GM19395 (cell line): ENCODE results near the gene TMEM30B.
A peak's percentile ranks its signal among the peaks of the same experiment; 100 is the strongest.

ENCODE experiments used
- ATAC-seq: cut with Tn5 transposase; IDR thresholded peaks from one replicate; pipeline ENCODE4 v1.9.1; 2021; ENCODE audit warnings: mild to moderate bottlenecking, moderate library complexity; ENCODE audit not compliant: unreplicated experiment

The TMEM30B gene

DNA sequence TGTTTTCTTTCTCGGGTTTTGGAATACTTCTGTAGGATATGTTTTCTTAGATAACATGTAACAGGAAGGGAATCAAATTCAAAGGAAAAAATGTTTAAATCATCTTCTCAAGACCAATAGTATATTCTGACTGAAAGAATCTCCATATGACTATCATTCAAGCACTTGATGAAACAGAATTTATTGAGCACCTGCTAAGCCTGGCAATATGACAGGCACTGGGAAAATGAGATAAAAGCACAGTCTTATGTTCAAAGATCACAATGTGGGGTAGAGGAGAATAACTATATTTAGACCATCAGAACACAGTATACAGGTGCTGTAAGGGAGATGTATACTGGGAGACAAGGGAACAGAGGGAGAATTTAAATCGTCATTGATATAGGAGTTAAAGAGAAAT is 19.1 kb upstream of the TMEM30B start:
- no peak for ATAC-seq

DNA sequence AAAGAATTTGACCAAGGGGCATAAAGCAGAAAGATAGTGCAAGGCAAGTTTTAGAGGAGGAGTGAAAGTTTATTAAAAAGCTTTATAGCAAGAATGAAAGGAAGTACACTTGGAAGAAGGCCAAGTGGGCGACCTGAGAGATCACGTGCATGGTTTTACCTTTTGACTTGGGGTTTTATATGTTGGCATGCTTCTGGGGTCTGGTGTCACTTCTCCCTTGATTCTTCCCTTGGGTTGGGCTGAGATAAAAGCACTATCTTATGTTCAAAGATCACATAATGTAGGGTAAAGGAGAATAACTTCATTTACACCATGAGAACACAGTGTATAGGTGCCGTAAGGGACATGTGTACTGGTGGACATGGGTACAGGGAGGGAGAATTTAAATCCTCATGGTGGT is 17.7 kb upstream of the TMEM30B start:
- no peak for ATAC-seq

DNA sequence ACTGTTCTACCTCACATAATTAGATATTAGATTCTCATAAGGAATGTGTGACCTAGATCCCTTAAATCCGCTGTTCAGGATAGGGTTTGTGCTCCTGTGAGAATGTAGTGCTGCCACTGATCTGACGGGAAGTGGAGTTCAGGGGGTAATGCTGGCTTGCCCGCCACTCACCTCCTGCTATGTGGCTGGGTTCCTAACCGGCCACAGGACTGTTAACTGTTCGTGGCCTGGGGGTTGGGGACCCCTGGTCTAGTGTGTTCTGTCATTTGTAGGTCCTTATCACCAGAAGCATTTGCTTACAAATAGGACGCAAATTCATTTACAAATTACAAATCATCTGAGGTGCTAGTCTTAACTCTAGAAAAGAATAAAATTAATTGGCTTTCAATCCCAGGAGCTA is 16.4 kb upstream of the TMEM30B start:
- no peak for ATAC-seq

DNA sequence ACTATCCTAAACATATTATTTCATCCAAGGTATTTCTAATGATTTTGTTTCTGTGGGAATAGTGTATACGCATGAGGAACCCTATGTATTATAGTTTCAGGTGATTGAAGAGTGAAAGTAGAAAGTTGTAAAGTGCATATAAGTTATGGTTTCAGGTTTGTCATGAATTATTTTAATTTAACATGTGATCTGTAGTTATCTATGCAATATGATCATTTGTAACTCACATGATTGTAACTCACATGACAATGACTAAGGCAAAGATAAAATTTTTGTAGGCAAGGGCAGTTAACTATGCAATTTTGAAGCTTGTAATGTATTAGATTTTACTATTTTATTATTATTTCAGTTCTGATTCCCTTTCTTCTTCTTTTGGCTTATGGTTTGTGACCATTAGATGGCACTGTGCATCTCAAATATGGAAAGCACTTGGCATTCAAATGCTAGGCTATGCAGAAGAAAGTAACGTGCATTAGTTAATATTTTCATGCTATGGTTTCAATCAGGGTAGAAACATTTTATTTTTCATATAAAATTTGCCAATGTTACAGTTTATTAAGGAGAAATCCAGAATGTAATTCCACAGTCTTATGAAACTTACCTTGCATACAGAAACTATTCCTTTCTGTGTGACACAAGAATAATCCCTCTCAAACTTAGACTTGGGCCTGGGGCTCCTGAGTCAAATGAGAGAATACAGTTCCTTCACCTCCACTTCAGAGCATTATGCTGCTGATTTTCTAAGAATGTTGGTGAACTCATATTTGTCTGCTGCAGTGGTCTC is 15.8 kb upstream of the TMEM30B start:
- ATAC-seq = no peak

DNA sequence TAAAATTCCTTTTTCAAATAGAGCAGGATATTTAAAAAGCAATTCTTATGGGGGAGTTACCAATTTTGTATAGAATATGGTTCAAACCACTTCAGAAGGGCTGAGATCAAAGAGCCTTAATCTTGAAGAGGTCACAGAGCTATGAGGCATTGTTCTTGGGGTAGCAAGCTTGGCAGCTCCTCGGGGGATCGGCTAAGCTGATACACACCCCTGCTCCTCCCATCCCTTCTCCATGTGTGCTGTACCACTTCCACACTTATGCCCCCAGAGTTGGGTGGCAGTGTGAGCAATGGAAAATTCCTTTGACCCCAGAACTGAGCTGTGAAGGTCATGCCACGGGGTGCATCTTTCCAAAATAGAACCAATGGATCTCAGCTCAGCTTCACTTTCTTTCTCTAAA is 15.0 kb upstream of the TMEM30B start:
- ATAC-seq = no peak

DNA sequence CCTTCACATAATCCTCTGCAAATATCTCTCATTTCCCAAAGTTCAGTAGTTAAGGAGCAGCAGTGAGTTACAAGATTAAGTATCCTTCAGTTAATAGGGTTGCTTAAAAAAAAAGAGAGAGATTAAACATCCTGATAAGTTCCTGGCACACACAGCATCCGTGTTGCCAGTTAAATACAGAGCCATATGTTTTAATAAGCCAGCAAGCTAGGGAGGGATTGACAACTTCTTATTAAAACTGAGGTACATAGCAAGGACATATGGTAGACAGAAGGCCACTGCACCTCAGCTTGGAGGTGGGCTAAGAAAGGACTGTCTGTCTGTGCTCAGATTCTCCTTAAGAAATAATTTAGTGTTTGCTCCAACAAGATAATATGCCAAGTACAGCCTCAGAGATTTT is 9.6 kb upstream of the TMEM30B start:
- no peak for ATAC-seq

DNA sequence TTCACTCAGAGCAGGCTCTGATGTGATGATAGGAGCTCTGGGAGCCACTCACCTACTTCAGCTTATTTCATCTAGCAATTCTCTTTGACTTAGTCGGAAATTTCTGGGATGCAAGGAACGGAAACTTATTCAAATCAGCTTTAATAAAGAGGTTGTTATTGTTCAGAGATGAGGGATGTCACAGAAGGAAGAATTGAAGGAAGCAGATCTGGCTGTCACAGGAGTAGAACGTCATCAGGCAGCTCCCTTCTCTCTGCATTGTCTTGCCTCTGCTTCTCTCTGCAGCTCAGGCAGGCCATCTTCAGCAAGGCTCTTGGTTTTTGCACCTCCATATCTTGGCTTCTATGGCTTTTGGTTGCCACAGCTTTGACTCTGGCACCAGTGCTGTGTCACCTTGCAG is 7.6 kb upstream of the TMEM30B start:
- no peak for ATAC-seq

DNA sequence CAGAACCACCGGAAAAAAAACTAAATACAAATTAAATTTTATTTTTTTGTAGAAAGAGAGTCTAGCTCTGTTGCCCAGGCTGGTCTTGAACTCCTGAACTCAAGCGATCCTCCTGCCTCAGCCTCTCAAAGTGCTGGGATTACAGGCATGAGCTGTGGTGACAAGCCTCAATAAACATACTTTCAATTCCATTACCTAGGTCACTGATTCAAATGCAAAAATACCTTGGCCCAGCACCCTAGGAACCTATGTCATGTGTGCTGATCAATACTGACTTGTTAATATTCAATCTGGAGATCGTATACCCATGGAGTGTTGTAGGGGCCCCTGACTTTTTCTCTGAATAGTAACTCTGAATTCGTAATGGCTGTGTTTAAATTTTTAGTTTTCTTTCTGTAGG is 7.1 kb upstream of the TMEM30B start:
- no peak for ATAC-seq

DNA sequence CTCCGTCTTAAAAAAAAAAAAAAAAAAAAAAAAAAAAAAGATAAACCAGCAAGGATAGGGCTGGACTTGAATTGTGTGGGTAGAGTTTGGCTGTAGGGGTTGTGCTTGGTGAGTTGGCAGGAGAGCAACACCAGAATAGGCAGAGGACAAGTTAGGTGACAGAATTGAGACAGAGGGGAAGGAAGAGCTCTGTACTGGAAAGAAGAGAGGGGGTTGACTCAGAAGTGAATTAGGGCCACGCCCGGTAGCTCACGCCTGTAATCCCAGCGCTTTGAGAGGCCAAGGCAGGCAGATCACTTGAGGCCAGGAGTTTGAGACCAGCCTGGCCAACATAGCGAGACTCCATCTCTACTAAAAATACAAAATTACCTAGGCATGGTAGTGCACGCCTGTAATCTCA is 6.1 kb upstream of the TMEM30B start:
- no peak for ATAC-seq

DNA sequence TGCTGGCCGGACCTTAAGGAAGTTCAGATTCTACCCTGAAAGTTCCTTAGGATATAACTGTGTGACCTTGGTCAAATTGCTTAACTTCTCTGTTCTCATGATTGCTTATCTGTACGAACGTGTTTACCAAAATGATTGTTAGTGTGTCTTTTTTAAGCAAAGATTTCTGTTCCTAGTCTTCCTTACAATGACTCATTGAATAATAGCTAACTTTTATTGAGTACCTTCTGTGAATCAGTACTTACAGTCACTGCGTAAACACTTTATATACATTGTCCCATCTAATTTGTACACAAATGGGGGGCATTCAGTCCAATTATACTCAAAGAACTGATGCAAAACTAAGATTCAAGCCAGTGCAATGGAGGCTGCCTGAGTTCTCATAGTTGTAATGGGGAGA is 4.2 kb upstream of the TMEM30B start:
- ATAC-seq = no peak

DNA sequence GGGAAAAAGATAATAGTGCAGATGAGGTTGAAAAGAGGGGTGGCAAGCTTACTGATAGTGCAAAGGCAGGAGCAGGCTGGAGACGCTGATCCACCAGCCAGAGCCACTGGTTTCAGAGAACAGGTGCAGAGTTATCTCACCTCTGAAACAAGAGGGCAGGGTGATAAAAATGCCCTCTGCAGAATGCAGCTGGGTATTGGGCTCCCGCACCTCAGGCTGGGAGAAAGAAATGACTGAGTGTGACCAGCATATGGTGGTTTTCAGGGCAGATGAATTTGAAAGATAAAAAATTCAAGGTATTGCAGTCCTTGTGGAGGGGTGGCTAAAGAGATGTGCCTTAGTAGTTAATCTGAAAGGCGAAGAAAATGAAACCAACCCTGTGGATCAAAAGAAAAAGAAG is 2.9 kb upstream of the TMEM30B start:
- ATAC-seq = no peak

DNA sequence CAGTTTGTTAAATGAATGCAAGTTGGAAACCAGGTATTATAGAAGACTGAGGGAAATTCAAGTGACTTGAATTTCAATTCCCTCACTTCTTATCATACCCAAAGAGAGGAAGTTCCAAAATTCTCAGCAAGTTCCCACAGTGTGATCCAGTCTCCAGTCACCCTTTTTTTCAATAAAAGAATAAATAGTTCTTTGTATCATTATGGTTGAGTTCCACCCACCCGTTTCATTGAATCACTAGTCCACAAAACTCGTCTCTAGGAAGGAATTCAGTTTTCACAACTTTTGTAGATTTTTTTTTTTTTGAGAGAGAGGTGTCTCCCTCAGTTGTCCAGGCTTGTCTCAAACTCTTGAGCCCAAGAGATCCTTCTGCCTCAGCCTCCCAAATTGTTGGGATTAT is 1.6 kb upstream of the TMEM30B start:
- ATAC-seq = no peak

DNA sequence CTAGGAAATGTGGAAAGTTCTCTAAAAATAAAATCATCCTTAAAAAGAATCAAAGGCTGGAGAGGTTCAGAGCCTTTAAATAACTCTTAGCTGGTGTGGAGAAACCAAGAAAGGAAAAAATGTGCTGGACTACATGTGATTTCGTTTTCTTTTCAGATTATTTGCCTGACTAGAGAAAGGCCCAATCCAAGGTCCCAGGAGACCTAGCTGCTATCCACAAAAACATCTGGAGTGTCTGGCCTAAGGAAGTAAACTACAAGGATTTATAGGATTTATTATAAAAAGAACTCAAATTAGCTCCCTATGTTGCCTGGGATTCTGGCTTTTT is 774 bp upstream of the TMEM30B start:
- no peak for ATAC-seq

DNA sequence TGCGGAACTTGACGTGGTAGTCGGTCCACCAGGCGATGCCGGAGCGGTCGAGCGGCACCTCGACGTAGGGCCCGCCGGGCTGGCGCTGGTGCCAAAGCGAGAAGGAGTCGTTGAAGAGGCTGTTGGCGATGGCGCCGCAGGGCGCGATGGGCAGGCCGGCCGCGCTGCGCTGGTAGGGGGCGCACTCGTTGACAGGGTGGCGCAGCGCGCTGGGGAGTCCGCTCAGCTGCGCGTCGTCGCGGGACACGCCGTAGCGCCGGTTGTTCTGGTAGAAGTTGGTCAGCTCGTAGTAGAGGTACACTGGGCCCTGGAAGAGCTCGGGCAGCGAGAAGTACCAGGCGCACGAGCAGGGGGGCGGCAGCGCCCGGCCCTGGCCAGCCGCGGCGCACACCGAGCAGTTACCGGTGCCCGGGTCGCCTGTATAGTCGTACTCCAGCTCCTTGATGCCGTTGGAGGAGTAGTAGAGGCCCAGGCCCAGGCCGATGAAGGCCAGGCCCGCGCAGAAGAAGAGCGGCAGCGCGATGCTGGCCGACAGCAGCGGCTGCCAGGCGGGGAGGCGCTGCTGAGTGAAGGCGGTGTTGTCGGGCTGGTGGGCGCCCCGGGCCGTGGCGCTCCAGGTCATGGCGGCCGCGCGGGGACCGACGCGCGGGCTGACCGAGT is 482 bp downstream of the TMEM30B start:
- ATAC-seq = no peak

DNA sequence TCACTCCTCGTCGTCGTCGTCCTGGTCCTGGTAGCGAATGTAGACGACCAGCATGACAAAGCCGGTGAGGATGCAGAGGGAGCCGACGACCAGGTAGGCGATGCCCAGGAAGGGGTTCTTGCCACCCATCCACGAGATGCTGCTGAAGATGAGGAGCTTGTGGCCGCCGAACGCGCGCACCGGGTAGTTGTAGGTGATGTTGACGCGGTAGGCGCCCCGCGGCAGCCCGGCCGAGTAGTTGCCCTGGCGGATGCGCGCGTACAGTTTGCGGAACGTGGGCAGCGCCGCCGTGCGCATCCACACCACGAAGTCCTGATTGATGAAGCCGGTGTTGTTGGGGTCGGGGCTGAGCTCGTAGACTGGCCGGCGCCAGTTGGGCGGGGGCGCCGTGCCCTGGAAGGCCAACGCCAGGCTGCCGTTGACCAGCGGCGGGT is 1.0 kb downstream of the TMEM30B start:
- no peak for ATAC-seq

DNA sequence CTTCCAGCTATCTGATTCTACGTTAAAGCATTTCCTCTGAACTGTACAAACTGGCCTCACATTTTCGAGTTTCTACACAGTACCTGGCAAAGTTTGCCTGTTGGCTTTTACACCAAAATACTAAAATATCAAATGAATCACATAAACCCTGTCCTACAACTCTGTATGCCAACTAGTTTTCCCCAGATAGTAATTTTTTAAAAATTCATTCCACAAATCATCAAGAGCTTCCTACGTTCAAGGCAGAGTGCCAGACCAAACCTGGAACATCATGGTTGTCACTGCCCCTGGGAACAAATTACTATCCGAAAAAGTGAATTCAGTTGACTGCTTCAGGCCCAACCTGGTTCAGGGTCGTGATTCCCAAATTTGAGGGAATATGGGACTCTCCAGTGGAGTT is 2.1 kb downstream of the TMEM30B start:
- ATAC-seq = no peak

DNA sequence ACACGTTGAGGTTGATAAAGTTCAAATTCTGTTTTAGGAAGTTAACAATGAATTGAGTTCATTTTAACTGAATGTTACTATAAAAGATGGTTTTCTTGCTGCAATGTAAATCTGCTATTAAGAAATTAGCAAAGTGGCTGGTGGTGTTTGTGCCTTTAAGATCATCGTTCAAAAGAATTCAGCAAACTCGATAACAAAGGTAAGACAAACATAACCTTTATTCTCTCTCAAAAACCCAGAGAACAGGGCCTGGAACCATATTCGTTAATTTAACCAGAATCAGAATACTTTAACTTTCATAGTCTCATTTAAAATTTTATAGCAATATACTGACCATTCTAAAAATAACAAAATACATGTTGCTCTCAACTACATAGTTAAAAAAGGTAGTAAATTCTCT is 3.4 kb downstream of the TMEM30B start:
- no peak for ATAC-seq

DNA sequence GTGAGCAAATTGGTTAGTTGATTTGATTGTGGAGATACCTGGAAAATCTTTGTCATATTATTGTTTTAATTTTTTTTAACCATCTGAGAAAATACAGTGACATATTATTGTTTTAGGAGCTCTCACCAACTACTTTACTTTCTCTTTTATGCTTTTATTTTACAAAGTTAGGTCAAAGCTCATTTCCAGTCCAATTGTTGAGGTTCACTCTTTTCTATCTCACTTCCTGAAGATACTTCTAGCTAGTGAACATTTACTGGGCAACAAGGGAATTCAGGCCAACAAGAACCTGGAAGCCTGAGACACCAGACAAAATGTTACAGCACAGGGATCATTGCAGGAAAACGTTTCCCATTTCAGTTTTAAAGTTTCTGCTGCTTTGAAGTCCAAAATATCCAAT is 3.9 kb downstream of the TMEM30B start:
- no peak for ATAC-seq

DNA sequence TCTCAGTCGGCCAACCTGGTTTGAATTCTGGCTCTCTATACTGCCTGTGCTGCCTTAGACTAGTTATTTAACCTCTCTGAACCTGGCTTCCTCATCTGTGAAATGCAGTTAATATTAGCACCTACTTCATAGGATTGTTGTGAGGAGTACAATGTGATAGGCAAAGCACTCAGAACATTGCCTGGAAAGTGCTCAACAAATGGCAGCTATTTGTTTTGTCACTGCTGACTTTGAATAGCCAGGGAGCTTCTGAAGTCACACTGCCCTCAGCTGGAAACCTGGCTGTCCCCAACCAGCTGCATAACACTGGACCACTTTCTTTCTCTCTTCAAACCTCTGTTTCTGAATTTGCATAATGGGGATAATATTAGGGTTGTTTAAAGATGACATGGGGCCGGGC is 9.6 kb downstream of the TMEM30B start:
- ATAC-seq = no peak

DNA sequence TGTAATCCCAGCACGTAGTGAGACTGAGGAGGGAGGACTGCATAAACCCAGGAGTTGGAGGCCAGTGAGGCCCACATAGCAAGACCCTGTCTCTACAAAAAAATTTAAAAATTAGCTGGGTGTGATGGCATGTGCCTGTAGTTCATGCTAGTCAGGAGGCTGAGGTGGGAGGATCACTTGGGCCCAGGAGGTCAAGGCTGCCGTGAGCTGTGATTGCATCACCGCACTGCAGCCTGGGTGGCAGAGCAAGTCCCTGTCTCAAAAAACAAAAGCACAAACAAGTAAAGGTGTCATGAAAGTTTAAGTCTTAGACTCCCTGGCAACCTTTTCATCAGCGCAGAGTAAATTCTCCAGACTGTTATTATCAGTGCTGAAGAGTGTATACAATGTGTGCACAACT is 10.4 kb downstream of the TMEM30B start:
- ATAC-seq = no peak

DNA sequence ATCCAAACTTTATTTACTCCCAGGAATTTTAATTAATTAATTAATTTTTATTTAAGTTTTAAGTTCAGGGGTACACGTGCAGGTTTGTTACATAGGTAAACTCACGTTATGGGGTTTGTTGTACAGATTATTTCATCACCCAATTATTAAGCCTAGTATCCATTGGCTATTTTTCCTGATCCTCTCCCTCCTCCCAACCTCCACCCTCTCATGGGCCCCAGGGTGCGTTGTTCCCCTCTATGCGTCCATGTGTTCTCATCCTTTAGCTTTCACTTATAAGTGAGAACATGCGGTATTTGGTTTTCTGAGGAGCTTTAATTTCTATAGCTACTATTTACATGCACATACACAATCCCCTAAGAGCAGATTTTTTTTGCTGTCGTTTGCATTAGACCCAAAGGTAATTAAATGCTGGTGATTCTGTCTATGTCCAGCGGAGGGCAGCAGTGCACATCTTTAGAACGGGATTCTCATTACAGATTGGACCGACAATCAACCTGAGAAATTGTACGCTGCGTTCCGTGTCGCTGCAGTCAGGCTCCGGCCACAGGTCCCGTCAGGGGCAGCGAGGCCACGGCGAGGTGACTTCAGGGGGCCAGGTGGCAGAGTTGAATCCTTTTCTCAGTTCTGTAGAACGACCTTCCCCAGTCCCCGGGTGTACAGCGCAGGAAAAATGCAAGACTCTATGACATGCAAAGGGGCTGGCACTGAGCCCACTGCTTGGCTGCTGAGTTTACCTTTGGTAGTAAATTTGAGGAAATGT is 11.6 kb downstream of the TMEM30B start:
- peak; percentile 93 for ATAC-seq

DNA sequence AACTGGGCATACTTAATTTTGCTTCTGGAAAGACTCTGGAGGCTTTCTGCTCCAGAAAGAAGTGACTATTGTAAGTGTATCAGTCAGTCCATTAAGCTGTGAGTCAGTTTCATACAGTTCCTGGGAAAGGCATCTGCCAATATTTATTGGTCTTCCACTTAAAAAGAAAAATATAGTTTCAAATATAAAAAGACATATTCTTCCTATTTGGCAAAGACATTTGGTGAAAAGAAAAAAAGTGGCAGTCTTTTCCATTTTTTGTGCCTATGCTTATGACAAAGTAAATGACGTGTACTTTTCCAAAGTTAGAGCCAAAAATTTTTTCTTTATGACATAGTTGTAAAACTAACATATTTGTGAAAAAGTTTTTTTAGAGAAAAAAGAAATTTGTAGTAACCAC is 12.3 kb downstream of the TMEM30B start:
- no peak for ATAC-seq
